Central memory CD8-positive, alpha-beta T cell (primary cell): ENCODE data around the gene ULK4.
"Not testable (repeated sequence)": the region's sequence is repeated elsewhere in the genome, so short reads cannot be mapped to it uniquely, and the experiment has no call there.

ENCODE experiments used
- ATAC-seq: fragments of 150-1000 bp; cut with Tn5 transposase; replicated peaks from 2 replicates; pipeline ENCODE4 v1.10.0; 2022; ENCODE audit warnings: mild to moderate bottlenecking, moderate FRiP score, moderate number of reproducible peaks; ENCODE audit not compliant: poor library complexity, severe bottlenecking; ENCODE audit errors: extremely low read depth
- DNase-seq, 2 donors: peaks; one replicate each; pipeline ENCODE4 v3.0.0; 2021; ENCODE audit warnings: low spot score in 2 of 2
- H3K27ac Mint-ChIP-seq: one replicate; pipeline ENCODE4 v1.8.0; 2022; ENCODE audit warnings: low read depth, mild to moderate bottlenecking, moderate library complexity, mixed read lengths
- H3K27me3 Mint-ChIP-seq: one replicate; pipeline ENCODE4 v1.8.0; 2022; ENCODE audit warnings: mixed read lengths
- H3K36me3 Mint-ChIP-seq: one replicate; pipeline ENCODE4 v1.8.0; 2022; ENCODE audit warnings: mild to moderate bottlenecking, moderate library complexity, mixed read lengths; ENCODE audit not compliant: insufficient read depth
- H3K4me1 Mint-ChIP-seq: one replicate; pipeline ENCODE4 v1.8.0; 2022; ENCODE audit warnings: mixed read lengths
- H3K4me3 Mint-ChIP-seq: one replicate; pipeline ENCODE4 v1.8.0; 2022; ENCODE audit warnings: mild to moderate bottlenecking, moderate library complexity, mixed read lengths
- H3K9me3 Mint-ChIP-seq: one replicate; pipeline ENCODE4 v1.8.0; 2022; ENCODE audit warnings: mixed read lengths

ULK4 gene

GRCh38 chr3:41683666-41684350 is 278.1 kb downstream of the ULK4 start:
- H3K9me3 Mint-ChIP-seq = no peaks in the 10 kb centered on the region
- no peak overlapping the region for H3K27ac Mint-ChIP-seq
- H3K4me1 Mint-ChIP-seq = no peaks in the 10 kb centered on the region
- no peak for ATAC-seq
- H3K36me3 Mint-ChIP-seq = peaks cover 2% of the 10 kb centered on the region
- DNase-seq = no peak
- no peak overlapping the region for H3K4me3 Mint-ChIP-seq
- no peaks in the 10 kb centered on the region for H3K27me3 Mint-ChIP-seq

GRCh38 chr3:41682996-41683395 is 278.9 kb downstream of the ULK4 start:
- ATAC-seq = no peak
- H3K9me3 Mint-ChIP-seq = no peaks in the 10 kb centered on the region
- no peak overlapping the region for H3K27ac Mint-ChIP-seq
- H3K4me1 Mint-ChIP-seq = no peaks in the 10 kb centered on the region
- DNase-seq = no peak
- no peak overlapping the region for H3K4me3 Mint-ChIP-seq
- H3K36me3 Mint-ChIP-seq = peaks cover 2% of the 10 kb centered on the region
- H3K27me3 Mint-ChIP-seq = no peaks in the 10 kb centered on the region

- H3K27me3 Mint-ChIP-seq = no peaks in the 10 kb centered on the region
- H3K27ac Mint-ChIP-seq = no peak overlapping the region
- no peaks in the 10 kb centered on the region for H3K9me3 Mint-ChIP-seq
- H3K4me1 Mint-ChIP-seq = no peaks in the 10 kb centered on the region
- peaks cover 2% of the 10 kb centered on the region for H3K36me3 Mint-ChIP-seq
- H3K4me3 Mint-ChIP-seq = no peak overlapping the region
- no peak for DNase-seq
- no peak for ATAC-seq
Measured at GRCh38 chr3:41682382-41682781, 279.5 kb downstream of the ULK4 start.

- DNase-seq = no peak
- Mint-ChIP-seq H3K9me3 (no peaks in the 10 kb centered on the region), H3K36me3 (no peaks in the 10 kb centered on the region), H3K27me3 (no peaks in the 10 kb centered on the region), H3K27ac (no peak overlapping the region), H3K4me1 (no peaks in the 10 kb centered on the region), H3K4me3 (no peak overlapping the region)
- no peak for ATAC-seq
Measured at GRCh38 chr3:41681479-41681878, 280.4 kb downstream of the ULK4 start.

- H3K27me3 Mint-ChIP-seq = no peaks in the 10 kb centered on the region
- H3K9me3 Mint-ChIP-seq = no peaks in the 10 kb centered on the region
- no peaks in the 10 kb centered on the region for H3K36me3 Mint-ChIP-seq
- no peak overlapping the region for H3K4me3 Mint-ChIP-seq
- ATAC-seq = no peak
- no peak for DNase-seq
- no peaks in the 10 kb centered on the region for H3K4me1 Mint-ChIP-seq
- no peak overlapping the region for H3K27ac Mint-ChIP-seq
Measured at GRCh38 chr3:41679374-41679773, 282.5 kb downstream of the ULK4 start.

- ATAC-seq, H3K27ac Mint-ChIP-seq, H3K4me1 Mint-ChIP-seq, H3K4me3 Mint-ChIP-seq, DNase-seq, H3K27me3 Mint-ChIP-seq, H3K36me3 Mint-ChIP-seq: not testable (repeated sequence)
- peaks cover 14% of the 10 kb centered on the region for H3K9me3 Mint-ChIP-seq
Measured at GRCh38 chr3:41675102-41675501, 286.8 kb downstream of the ULK4 start.

GRCh38 chr3:41674449-41674848 is 287.5 kb downstream of the ULK4 start:
- ATAC-seq = no peak

GRCh38 chr3:41673650-41674049 is 288.3 kb downstream of the ULK4 start:
- H3K4me1 Mint-ChIP-seq = no peaks in the 10 kb centered on the region
- no peaks in the 10 kb centered on the region for H3K27me3 Mint-ChIP-seq
- H3K4me3 Mint-ChIP-seq = no peak overlapping the region
- DNase-seq (no peak), ATAC-seq (no peak)
- peaks cover 14% of the 10 kb centered on the region for H3K9me3 Mint-ChIP-seq
- H3K27ac Mint-ChIP-seq = no peak overlapping the region
- H3K36me3 Mint-ChIP-seq = no peaks in the 10 kb centered on the region

More at GRCh38 chr3:41674449-41674848, 287.5 kb downstream of the ULK4 start:
- DNase-seq = no peak
- no peaks in the 10 kb centered on the region for H3K27me3 Mint-ChIP-seq
- H3K9me3 Mint-ChIP-seq = peaks cover 14% of the 10 kb centered on the region
- no peaks in the 10 kb centered on the region for H3K36me3 Mint-ChIP-seq
- no peaks in the 10 kb centered on the region for H3K4me1 Mint-ChIP-seq
- H3K27ac Mint-ChIP-seq = no peak overlapping the region
- no peak overlapping the region for H3K4me3 Mint-ChIP-seq

- ATAC-seq (no peak), DNase-seq (no peak)
- Mint-ChIP-seq H3K27ac (no peak overlapping the region), H3K9me3 (peaks cover 14% of the 10 kb centered on the region), H3K36me3 (peaks cover 4% of the 10 kb centered on the region), H3K4me3 (no peak overlapping the region), H3K27me3 (no peaks in the 10 kb centered on the region), H3K4me1 (no peaks in the 10 kb centered on the region)
Measured at GRCh38 chr3:41668379-41668778, 293.5 kb downstream of the ULK4 start.

- DNase-seq (no peak), ATAC-seq (no peak)
- Mint-ChIP-seq H3K9me3 (no peaks in the 10 kb centered on the region), H3K36me3 (peaks cover 5% of the 10 kb centered on the region), H3K27me3 (no peaks in the 10 kb centered on the region), H3K4me1 (no peaks in the 10 kb centered on the region), H3K4me3 (no peak overlapping the region), H3K27ac (no peak overlapping the region)
Measured at GRCh38 chr3:41662288-41662687, 299.6 kb downstream of the ULK4 start.

GRCh38 chr3:41661796-41662195 is 300.1 kb downstream of the ULK4 start:
- ATAC-seq (no peak), DNase-seq (no peak)
- H3K27ac Mint-ChIP-seq = no peak overlapping the region
- no peaks in the 10 kb centered on the region for H3K4me1 Mint-ChIP-seq
- H3K27me3 Mint-ChIP-seq = no peaks in the 10 kb centered on the region
- peaks cover 3% of the 10 kb centered on the region for H3K36me3 Mint-ChIP-seq
- H3K4me3 Mint-ChIP-seq = no peak overlapping the region
- no peaks in the 10 kb centered on the region for H3K9me3 Mint-ChIP-seq

GRCh38 chr3:41660510-41660909 is 301.4 kb downstream of the ULK4 start:
- Mint-ChIP-seq H3K36me3 (peaks cover 2% of the 10 kb centered on the region), H3K4me1 (no peaks in the 10 kb centered on the region), H3K27ac (no peak overlapping the region), H3K9me3 (no peaks in the 10 kb centered on the region), H3K4me3 (no peak overlapping the region), H3K27me3 (no peaks in the 10 kb centered on the region)
- ATAC-seq (no peak), DNase-seq (no peak)

- no peaks in the 10 kb centered on the region for H3K36me3 Mint-ChIP-seq
- H3K27me3 Mint-ChIP-seq = no peaks in the 10 kb centered on the region
- no peak overlapping the region for H3K4me3 Mint-ChIP-seq
- no peaks in the 10 kb centered on the region for H3K9me3 Mint-ChIP-seq
- no peaks in the 10 kb centered on the region for H3K4me1 Mint-ChIP-seq
- ATAC-seq = no peak
- H3K27ac Mint-ChIP-seq = no peak overlapping the region
- DNase-seq = no peak
Measured at GRCh38 chr3:41653571-41654239, 308.2 kb downstream of the ULK4 start.
